H9 (cell line): Measurements from ENCODE around the gene IGSF11. TPM values are rescaled to one million over a fixed set of nuclear protein-coding genes. Genes with fewer than 3 reads are reported as not detected.

Source experiments
- DNase-seq: peaks from one replicate; pipeline ENCODE4 v3.0.0-alpha.2; 2017
- H2AFZ ChIP-seq: one replicate; pipeline ENCODE4 v1.6.1; 2013; ENCODE audit warnings: mild to moderate bottlenecking, low read length, control low read depth, moderate library complexity
- H2AK5ac ChIP-seq: 2 replicates; pipeline ENCODE4 v1.6.1; 2013; ENCODE audit warnings: low read length, control low read depth, mixed read lengths; ENCODE audit not compliant: insufficient read length
- H2BK120ac ChIP-seq: one replicate; pipeline ENCODE4 v1.6.1; 2013; ENCODE audit warnings: low read depth, mild to moderate bottlenecking, low read length, control low read depth, inconsistent platforms; ENCODE audit not compliant: poor library complexity, severe bottlenecking
- H2BK12ac ChIP-seq: 2 replicates; pipeline ENCODE4 v1.6.1; 2013; ENCODE audit warnings: low read length, control low read depth, mixed read lengths, low read depth; ENCODE audit not compliant: insufficient read length
- H2BK15ac ChIP-seq: 2 replicates; pipeline ENCODE4 v1.6.1; 2013; ENCODE audit warnings: low read depth, low read length, control low read depth
- H2BK20ac ChIP-seq: one replicate; pipeline ENCODE4 v1.6.1; 2013; ENCODE audit warnings: low read depth, mild to moderate bottlenecking, low read length, control low read depth, inconsistent platforms; ENCODE audit not compliant: poor library complexity, severe bottlenecking
- H2BK5ac ChIP-seq: 2 replicates; pipeline ENCODE4 v1.6.1; 2013; ENCODE audit warnings: low read length, control low read depth, mixed read lengths; ENCODE audit not compliant: insufficient read length
- H3K14ac ChIP-seq: 2 replicates; pipeline ENCODE4 v1.6.1; 2013; ENCODE audit warnings: low read length, control low read depth; ENCODE audit not compliant: insufficient read depth
- H3K18ac ChIP-seq: 2 replicates; pipeline ENCODE4 v1.6.1; 2013; ENCODE audit warnings: low read depth, mild to moderate bottlenecking, mixed read lengths, low read length, control low read depth; ENCODE audit not compliant: insufficient read length
- H3K23ac ChIP-seq: 2 replicates; pipeline ENCODE4 v1.6.1; 2013; ENCODE audit warnings: low read length, control low read depth, mixed read lengths, low read depth; ENCODE audit not compliant: insufficient read length
- H3K23me2 ChIP-seq: 2 replicates; pipeline ENCODE4 v1.6.1; 2013; ENCODE audit warnings: low read depth, mild to moderate bottlenecking, mixed read lengths, low read length, control low read depth; ENCODE audit not compliant: insufficient read length, poor library complexity, severe bottlenecking
- H3K27ac ChIP-seq: 2 replicates; pipeline ENCODE4 v1.5.1; 2013; ENCODE audit warnings: low read length, control low read depth, mixed read lengths, low read depth; ENCODE audit not compliant: insufficient read length
- H3K27me3 ChIP-seq: 2 replicates; pipeline ENCODE4 v1.6.1; 2013; ENCODE audit warnings: low read length, control low read depth, inconsistent platforms; ENCODE audit not compliant: insufficient read depth
- H3K4ac ChIP-seq: 2 replicates; pipeline ENCODE4 v1.6.1; 2013; ENCODE audit warnings: low read depth, mild to moderate bottlenecking, control low read depth, inconsistent platforms, low read length, moderate library complexity
- H3K4me1 ChIP-seq: 2 replicates; pipeline ENCODE4 v1.6.1; 2013; ENCODE audit warnings: low read length, control low read depth, inconsistent platforms; ENCODE audit not compliant: insufficient read depth
- H3K4me2 ChIP-seq: 2 replicates; pipeline ENCODE4 v1.6.1; 2013; ENCODE audit warnings: low read length, control low read depth, mixed read lengths; ENCODE audit not compliant: insufficient read length, insufficient read depth
- H3K56ac ChIP-seq: 2 replicates; pipeline ENCODE4 v1.6.1; 2013; ENCODE audit warnings: low read depth, mild to moderate bottlenecking, mixed read lengths, low read length, control low read depth; ENCODE audit not compliant: insufficient read length
- H3K79me1 ChIP-seq: 2 replicates; pipeline ENCODE4 v1.6.1; 2013; ENCODE audit warnings: low read depth, mild to moderate bottlenecking, moderate library complexity, low read length, control low read depth, inconsistent platforms; ENCODE audit not compliant: insufficient read depth, poor library complexity, severe bottlenecking
- H3K79me2 ChIP-seq: 2 replicates; pipeline ENCODE4 v1.6.1; 2013; ENCODE audit warnings: low read length, control low read depth, inconsistent platforms; ENCODE audit not compliant: insufficient read depth
- H3K9ac ChIP-seq: 2 replicates; pipeline ENCODE4 v1.6.1; 2013; ENCODE audit warnings: low read length, control low read depth, mixed read lengths; ENCODE audit not compliant: insufficient read length; ENCODE audit errors: extremely low read depth
- H3K9me3 ChIP-seq: one replicate; pipeline ENCODE4 v1.6.1; 2013; ENCODE audit warnings: low read depth, low read length, inconsistent platforms; ENCODE audit not compliant: control insufficient read depth
- H3T11ph ChIP-seq: one replicate; pipeline ENCODE4 v1.6.1; 2013; ENCODE audit warnings: mild to moderate bottlenecking, low read length, control low read depth, inconsistent platforms
- H4K20me1 ChIP-seq: one replicate; pipeline ENCODE4 v1.6.1; 2013; ENCODE audit not compliant: control insufficient read depth, insufficient read length, insufficient read depth
- H4K5ac ChIP-seq: 2 replicates; pipeline ENCODE4 v1.6.1; 2013; ENCODE audit warnings: low read depth, mild to moderate bottlenecking, mixed read lengths, low read length, control low read depth; ENCODE audit not compliant: insufficient read length
- H4K8ac ChIP-seq: replicated peaks from 2 replicates; pipeline ENCODE4 v1.6.1; 2013; ENCODE audit warnings: low read length, control low read depth, mixed read lengths, low read depth; ENCODE audit not compliant: insufficient read length
- H4K91ac ChIP-seq: 2 replicates; pipeline ENCODE4 v1.6.1; 2013; ENCODE audit warnings: low read depth, mild to moderate bottlenecking, moderate library complexity, mixed read lengths, low read length, control low read depth; ENCODE audit not compliant: insufficient read length
- H3K27ac Mint-ChIP-seq, 3 experiments: 2 replicates in 2 of 3; 3 replicates in 1 of 3; pipeline ENCODE4 v1.8.0; 2020 to 2021; ENCODE audit warnings: mixed read lengths in 3 of 3, mild to moderate bottlenecking in 1 of 3, moderate library complexity in 1 of 3
- H3K27me3 Mint-ChIP-seq: 2 replicates; pipeline ENCODE4 v1.8.0; 2021; ENCODE audit warnings: low read depth, mild to moderate bottlenecking, moderate library complexity, mixed read lengths
- H3K36me3 Mint-ChIP-seq, 3 experiments: 2 replicates in 2 of 3; 3 replicates in 1 of 3; pipeline ENCODE4 v1.8.0; 2020 to 2021; ENCODE audit warnings: low read depth in 3 of 3, mixed read lengths in 3 of 3; ENCODE audit not compliant: insufficient read depth in 1 of 3
- H3K4me1 Mint-ChIP-seq, 2 experiments: 2 replicates each; pipeline ENCODE4 v1.8.0; 2020; ENCODE audit warnings: mixed read lengths in 2 of 2
- H3K4me3 Mint-ChIP-seq, 2 experiments: 2 replicates in 1 of 2; 3 replicates in 1 of 2; pipeline ENCODE4 v1.8.0; 2020 to 2021; ENCODE audit warnings: mild to moderate bottlenecking in 2 of 2, mixed read lengths in 2 of 2, moderate library complexity in 1 of 2
- H3K9me3 Mint-ChIP-seq, 2 experiments: 2 replicates in 1 of 2; 3 replicates in 1 of 2; pipeline ENCODE4 v1.8.0; 2020; ENCODE audit warnings: mild to moderate bottlenecking in 2 of 2, mixed read lengths in 2 of 2, moderate library complexity in 1 of 2
- WGBS: extraction: QIAGEN DNeasy Blood & Tissue Kit; methylation state at CpG from one replicate; pipeline ENCODE4 v1.1.7; 2013; ENCODE audit warnings: missing lambda C conversion rate, low lambda C conversion rate, mixed read lengths; ENCODE audit not compliant: insufficient read length; ENCODE audit errors: extremely low coverage; 5-methylcytosine and 5-hydroxymethylcytosine counted together
- total RNA-seq: library from RNA; stranded (reverse); gene quantifications from 2 replicates; pipeline ENCODE4 v1.2.1, GENCODE V29; 2021
- TF ChIP-seq, protein P1 (sequence below): fragments of 200-600 bp; sonication (generic); conservative IDR thresholded peaks from 3 replicates; pipeline ENCODE4 v1.8.0; 2021; ENCODE audit warnings: antibody characterized with exemption, mild to moderate bottlenecking

The IGSF11 gene
- total RNA-seq, 1 experiment from 2014 or later = 1.6 TPM

DNA sequence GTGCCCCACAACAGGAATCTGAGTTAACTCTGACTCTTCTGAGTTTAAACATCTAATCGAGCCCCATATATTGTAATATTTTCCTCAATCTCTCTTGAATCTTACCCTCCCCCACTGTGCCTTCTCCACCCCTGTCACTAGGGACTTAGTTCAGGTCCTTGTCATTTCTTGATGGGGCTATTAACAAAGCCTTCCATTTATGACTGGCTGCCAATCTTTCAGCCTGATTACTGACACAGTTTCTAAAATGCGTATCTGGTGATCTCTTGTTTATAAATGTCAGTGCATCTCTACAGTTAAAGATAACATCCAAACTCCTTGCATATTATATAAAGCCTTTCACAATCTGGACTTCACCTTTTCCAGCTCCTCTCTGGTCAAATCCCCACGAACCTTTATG lies 124.3 kb downstream of the IGSF11 start:
- Histone ChIP-seq H4K20me1 (no peaks in the 10 kb centered on the region), H3K9ac (no peak overlapping the region), H2BK15ac (no peak overlapping the region), H3K79me2 (no peaks in the 10 kb centered on the region), H2BK20ac (no peak overlapping the region), H3K23ac (no peak overlapping the region), H3K27ac (no peak overlapping the region), H3K23me2 (no peaks in the 10 kb centered on the region), H2AFZ (no peak overlapping the region), H3K56ac (no peak overlapping the region), H2BK12ac (no peak overlapping the region), H3K79me1 (no peaks in the 10 kb centered on the region), H3K18ac (no peak overlapping the region), H4K91ac (no peak overlapping the region), H3K4ac (no peak overlapping the region), H2BK120ac (no peak overlapping the region), H3K4me1 (no peaks in the 10 kb centered on the region), H2AK5ac (no peak overlapping the region), H3K4me2 (no peak overlapping the region), H3T11ph (no peak overlapping the region), H2BK5ac (no peak overlapping the region), H3K9me3 (no peaks in the 10 kb centered on the region), H3K27me3 (no peaks in the 10 kb centered on the region), H4K8ac (no peak overlapping the region), H3K14ac (no peak overlapping the region), H4K5ac (no peak overlapping the region)
- WGBS = no CpG with 5 or more reads among the region's 3 CpGs
- Mint-ChIP-seq H3K27ac (no peak overlapping the region), H3K9me3 (peaks cover 0 to 2% of the 10 kb centered on the region in 2 experiments; a peak in 3 of 5 replicates), H3K27me3 (peaks cover 2% of the 10 kb centered on the region; the same call in 1 of the 2 replicates), H3K4me1 (peaks cover 0 to 13% of the 10 kb centered on the region in 2 experiments; a peak in 1 of 4 replicates), H3K36me3 (0 out of 7 replicates have a peak, but pooled peaks cover 0 to 6% (median 0%) of the 10 kb centered on the region in 3 experiments), H3K4me3 (no peak overlapping the region)
- TF ChIP-seq, protein P1, sequence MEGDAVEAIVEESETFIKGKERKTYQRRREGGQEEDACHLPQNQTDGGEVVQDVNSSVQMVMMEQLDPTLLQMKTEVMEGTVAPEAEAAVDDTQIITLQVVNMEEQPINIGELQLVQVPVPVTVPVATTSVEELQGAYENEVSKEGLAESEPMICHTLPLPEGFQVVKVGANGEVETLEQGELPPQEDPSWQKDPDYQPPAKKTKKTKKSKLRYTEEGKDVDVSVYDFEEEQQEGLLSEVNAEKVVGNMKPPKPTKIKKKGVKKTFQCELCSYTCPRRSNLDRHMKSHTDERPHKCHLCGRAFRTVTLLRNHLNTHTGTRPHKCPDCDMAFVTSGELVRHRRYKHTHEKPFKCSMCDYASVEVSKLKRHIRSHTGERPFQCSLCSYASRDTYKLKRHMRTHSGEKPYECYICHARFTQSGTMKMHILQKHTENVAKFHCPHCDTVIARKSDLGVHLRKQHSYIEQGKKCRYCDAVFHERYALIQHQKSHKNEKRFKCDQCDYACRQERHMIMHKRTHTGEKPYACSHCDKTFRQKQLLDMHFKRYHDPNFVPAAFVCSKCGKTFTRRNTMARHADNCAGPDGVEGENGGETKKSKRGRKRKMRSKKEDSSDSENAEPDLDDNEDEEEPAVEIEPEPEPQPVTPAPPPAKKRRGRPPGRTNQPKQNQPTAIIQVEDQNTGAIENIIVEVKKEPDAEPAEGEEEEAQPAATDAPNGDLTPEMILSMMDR = no peak
- no peak for DNase-seq
